K562 (cell line): ENCODE data around the gene LTN1.

Experiments
- CLOCK ChIP-seq: fragments of 250-450 bp; sonication (Bioruptor Pico); IDR thresholded peaks from 2 replicates; pipeline ENCODE4 v1.4.0; 2020; ENCODE audit warnings: mild to moderate bottlenecking, moderate library complexity, borderline replicate concordance
- EGR1 ChIP-seq: fragments of 450-650 bp; conservative IDR thresholded peaks from 2 replicates; pipeline ENCODE4 v1.6.1; 2017; ENCODE audit warnings: mild to moderate bottlenecking
- ETS2 ChIP-seq: IDR thresholded peaks from 2 replicates; pipeline ENCODE4 v1.6.1; 2016; ENCODE audit warnings: borderline replicate concordance, missing genetic modification characterization, mild to moderate bottlenecking, moderate library complexity, missing compliant biosample characterization; ENCODE audit not compliant: poor library complexity, severe bottlenecking
- FOXM1 ChIP-seq, 2 experiments: fragments of 450-650 bp in 1 of 2; sonication (generic) in 1 of 2; formaldehyde crosslinking in 1 of 2; IDR thresholded peaks; 2 replicates each; pipeline versions ENCODE4 v1.6.1 to v1.9.0; 2017 to 2022; ENCODE audit warnings: low read depth in 2 of 2, mild to moderate bottlenecking in 2 of 2, missing genetic modification reagents in 1 of 2, moderate library complexity in 1 of 2
- PATZ1 ChIP-seq: fragments of 250-450 bp; sonication (Bioruptor Pico); IDR thresholded peaks from 2 replicates; pipeline ENCODE4 v1.5.0; 2020; ENCODE audit warnings: mild to moderate bottlenecking, borderline replicate concordance
- POLR2AphosphoS5 ChIP-seq: IDR thresholded peaks from 2 replicates; pipeline ENCODE4 v1.6.1; 2011; ENCODE audit warnings: mild to moderate bottlenecking, low read depth, low read length, moderate library complexity; ENCODE audit not compliant: control insufficient read depth, insufficient read depth
- TBL1XR1 ChIP-seq, 2 experiments: IDR thresholded peaks; 2 replicates each; pipeline ENCODE4 v1.6.1; 2012; ENCODE audit warnings: improper control_type of control experiment in 2 of 2, low read length in 2 of 2, mild to moderate bottlenecking in 1 of 2
- ZNF3 ChIP-seq: fragments of 250-450 bp; sonication (Bioruptor Pico); IDR thresholded peaks from 2 replicates; pipeline ENCODE4 v1.5.0; 2021; ENCODE audit warnings: mild to moderate bottlenecking, moderate library complexity
- ZNF507 ChIP-seq: conservative IDR thresholded peaks from 2 replicates; pipeline ENCODE4 v1.6.1; 2017; ENCODE audit warnings: missing genetic modification characterization, missing compliant biosample characterization
- TF ChIP-seq, protein P1 (sequence below), 2 experiments: fragments of 450-650 bp in 1 of 2; IDR thresholded peaks; 2 replicates each; pipeline ENCODE4 v1.6.1; 2011 to 2017; ENCODE audit warnings: low read depth in 2 of 2, antibody characterized with exemption in 1 of 2, borderline replicate concordance in 1 of 2, low read length in 1 of 2, mild to moderate bottlenecking in 1 of 2, mixed read lengths in 1 of 2; ENCODE audit not compliant: control insufficient read depth in 1 of 2

GRCh38 chr21:28960245-28960644 lies 32.4 kb downstream of the LTN1 start:
- TF ChIP-seq, protein P1, sequence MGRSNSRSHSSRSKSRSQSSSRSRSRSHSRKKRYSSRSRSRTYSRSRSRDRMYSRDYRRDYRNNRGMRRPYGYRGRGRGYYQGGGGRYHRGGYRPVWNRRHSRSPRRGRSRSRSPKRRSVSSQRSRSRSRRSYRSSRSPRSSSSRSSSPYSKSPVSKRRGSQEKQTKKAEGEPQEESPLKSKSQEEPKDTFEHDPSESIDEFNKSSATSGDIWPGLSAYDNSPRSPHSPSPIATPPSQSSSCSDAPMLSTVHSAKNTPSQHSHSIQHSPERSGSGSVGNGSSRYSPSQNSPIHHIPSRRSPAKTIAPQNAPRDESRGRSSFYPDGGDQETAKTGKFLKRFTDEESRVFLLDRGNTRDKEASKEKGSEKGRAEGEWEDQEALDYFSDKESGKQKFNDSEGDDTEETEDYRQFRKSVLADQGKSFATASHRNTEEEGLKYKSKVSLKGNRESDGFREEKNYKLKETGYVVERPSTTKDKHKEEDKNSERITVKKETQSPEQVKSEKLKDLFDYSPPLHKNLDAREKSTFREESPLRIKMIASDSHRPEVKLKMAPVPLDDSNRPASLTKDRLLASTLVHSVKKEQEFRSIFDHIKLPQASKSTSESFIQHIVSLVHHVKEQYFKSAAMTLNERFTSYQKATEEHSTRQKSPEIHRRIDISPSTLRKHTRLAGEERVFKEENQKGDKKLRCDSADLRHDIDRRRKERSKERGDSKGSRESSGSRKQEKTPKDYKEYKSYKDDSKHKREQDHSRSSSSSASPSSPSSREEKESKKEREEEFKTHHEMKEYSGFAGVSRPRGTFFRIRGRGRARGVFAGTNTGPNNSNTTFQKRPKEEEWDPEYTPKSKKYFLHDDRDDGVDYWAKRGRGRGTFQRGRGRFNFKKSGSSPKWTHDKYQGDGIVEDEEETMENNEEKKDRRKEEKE (IDR thresholded peaks at IDR 0.05; ENCODE audit: borderline replicate concordance in 1 of 2, control insufficient read depth in 1 of 2, low read depth in 2 of 2, low read length in 1 of 2) = no peak
- TF ChIP-seq ZNF507 (tag) (no peak), CLOCK (CRISPR knock-in tag) (no peak), FOXM1 (IDR thresholded peaks at IDR 0.05; ENCODE audit: low read depth) (no peak), FOXM1 (CRISPR knock-in tag; IDR thresholded peaks at IDR 0.05; ENCODE audit: low read depth) (no peak), PATZ1 (CRISPR knock-in tag) (no peak), TBL1XR1 (IDR thresholded peaks at IDR 0.05; ENCODE audit: low read length in 2 of 2) (no peak), ZNF3 (no peak), POLR2AphosphoS5 (no peak), EGR1 (no peak), ETS2 (no peak)
